ENCODE measurements around the gene PALM3.

- no peak for TF ChIP-seq POLR2A (IDR thresholded peaks at IDR 0.05; ENCODE audit: low read depth, low read length)
- no peak for TF ChIP-seq POLR2AphosphoS5 (IDR thresholded peaks at IDR 0.05; ENCODE audit: low read depth, low read length)
- no peak for TF ChIP-seq TAF1 (IDR thresholded peaks at IDR 0.05; ENCODE audit: borderline replicate concordance, low read depth, low read length)
Measured at GRCh38 chr19:14030997-14031718, 30.7 kb downstream of the PALM3 start.

Data from GM12892 (cell line).